HepG2 (cell line): ENCODE data around the gene PPM1F. TPM values are rescaled to one million over a fixed set of nuclear protein-coding genes. Genes with fewer than 3 reads are reported as not detected.
A peak's percentile ranks its signal among the peaks of the same experiment; 100 is the strongest.

Experiments used
- EHMT2 ChIP-seq: fragments of 200-600 bp; sonication (generic); IDR thresholded peaks from 2 replicates; pipeline ENCODE4 v1.7.0; 2017; ENCODE audit warnings: antibody characterized with exemption, low read depth, low read length, borderline replicate concordance
- FIP1L1 ChIP-seq: fragments of 200-400 bp; formaldehyde crosslinking; IDR thresholded peaks from 2 replicates; pipeline ENCODE4 v1.6.1; 2018; ENCODE audit warnings: low read depth, mild to moderate bottlenecking, low read length, moderate library complexity, borderline replicate concordance; ENCODE audit not compliant: insufficient read depth
- FOXJ3 ChIP-seq: sonication (generic); formaldehyde crosslinking; IDR thresholded peaks from 2 replicates; pipeline ENCODE4 v1.4.0; 2020; ENCODE audit warnings: missing genetic modification reagents, mild to moderate bottlenecking, borderline replicate concordance
- FOXP4 ChIP-seq: sonication (generic); formaldehyde crosslinking; IDR thresholded peaks from 2 replicates; pipeline ENCODE4 v1.4.0; 2020; ENCODE audit warnings: missing genetic modification reagents
- GATAD1 ChIP-seq: IDR thresholded peaks from 2 replicates; pipeline ENCODE4 v1.6.1; 2016; ENCODE audit warnings: missing genetic modification reagents, missing compliant biosample characterization
- GZF1 ChIP-seq: sonication (generic); formaldehyde crosslinking; IDR thresholded peaks from 2 replicates; pipeline ENCODE4 v1.5.1; 2020; ENCODE audit warnings: mild to moderate bottlenecking, missing genetic modification reagents
- JDP2 ChIP-seq: sonication (generic); formaldehyde crosslinking; IDR thresholded peaks from 2 replicates; pipeline ENCODE4 v1.8.1; 2022; ENCODE audit warnings: missing genetic modification reagents, borderline replicate concordance
- MYPOP ChIP-seq: sonication (generic); formaldehyde crosslinking; IDR thresholded peaks from 2 replicates; pipeline ENCODE4 v1.8.1; 2023; ENCODE audit warnings: mild to moderate bottlenecking, moderate library complexity, missing genetic modification reagents
- NCOA2 ChIP-seq: sonication (generic); formaldehyde crosslinking; IDR thresholded peaks from 2 replicates; pipeline ENCODE4 v1.8.0; 2022; ENCODE audit warnings: inconsistent platforms
- NFIB ChIP-seq: sonication (generic); formaldehyde crosslinking; IDR thresholded peaks from 2 replicates; pipeline ENCODE4 v1.9.0; 2021; ENCODE audit warnings: missing genetic modification reagents, mild to moderate bottlenecking, borderline replicate concordance
- PHF5A ChIP-seq: IDR thresholded peaks from one replicate; pipeline ENCODE4 v1.6.1; 2018; ENCODE audit warnings: low read depth, missing genetic modification reagents; ENCODE audit not compliant: unreplicated experiment
- POLR2AphosphoS2 ChIP-seq: IDR thresholded peaks from 2 replicates; pipeline ENCODE4 v1.6.1; 2011; ENCODE audit warnings: low read depth, low read length, improper control_type of control experiment
- RFXAP ChIP-seq: sonication (generic); formaldehyde crosslinking; IDR thresholded peaks from 2 replicates; pipeline ENCODE4 v1.4.0; 2020; ENCODE audit warnings: missing genetic modification reagents, borderline replicate concordance
- SP4 ChIP-seq: sonication (generic); formaldehyde crosslinking; IDR thresholded peaks from 2 replicates; pipeline ENCODE4 v1.8.1; 2023; ENCODE audit warnings: mild to moderate bottlenecking, missing genetic modification reagents
- SRSF4 ChIP-seq: fragments of 200-400 bp; formaldehyde crosslinking; IDR thresholded peaks from one replicate; pipeline ENCODE4 v1.6.1; 2018; ENCODE audit warnings: mild to moderate bottlenecking, low read depth, low read length, moderate library complexity; ENCODE audit not compliant: poor library complexity, severe bottlenecking
- THYN1 ChIP-seq: sonication (generic); formaldehyde crosslinking; IDR thresholded peaks from 2 replicates; pipeline ENCODE4 v1.8.1; 2023; ENCODE audit warnings: low read depth, mild to moderate bottlenecking, moderate library complexity, missing genetic modification reagents, borderline replicate concordance
- ZFP36 ChIP-seq: fragments of 150-350 bp; IDR thresholded peaks from 2 replicates; pipeline ENCODE4 v1.6.1; 2018; ENCODE audit warnings: borderline replicate concordance, low read length, low read depth; ENCODE audit not compliant: partially characterized antibody
- ZFP41 ChIP-seq: sonication (generic); formaldehyde crosslinking; IDR thresholded peaks from 2 replicates; pipeline ENCODE4 v1.4.0; 2020; ENCODE audit warnings: mild to moderate bottlenecking, missing genetic modification reagents, borderline replicate concordance
- ZKSCAN1 ChIP-seq: fragments of 150-350 bp; IDR thresholded peaks from 2 replicates; pipeline ENCODE4 v1.6.1; 2014; ENCODE audit warnings: low read length
- ZMYM3 ChIP-seq: sonication (generic); formaldehyde crosslinking; IDR thresholded peaks from 2 replicates; pipeline ENCODE4 v1.5.1; 2020; ENCODE audit warnings: mild to moderate bottlenecking, missing genetic modification reagents
- ZNF124 ChIP-seq: sonication (generic); formaldehyde crosslinking; IDR thresholded peaks from 2 replicates; pipeline ENCODE4 v1.4.0; 2020; ENCODE audit warnings: missing genetic modification reagents
- ZNF275 ChIP-seq: sonication (generic); formaldehyde crosslinking; IDR thresholded peaks from 2 replicates; pipeline ENCODE4 v1.8.0; 2022; ENCODE audit warnings: missing genetic modification reagents, mild to moderate bottlenecking, inconsistent platforms, borderline replicate concordance
- ZNF350 ChIP-seq: sonication (generic); formaldehyde crosslinking; IDR thresholded peaks from 2 replicates; pipeline ENCODE4 v1.4.0; 2020; ENCODE audit warnings: mild to moderate bottlenecking, low read depth, missing genetic modification reagents, borderline replicate concordance
- ZNF747 ChIP-seq: sonication (generic); formaldehyde crosslinking; IDR thresholded peaks from 2 replicates; pipeline ENCODE4 v1.8.1; 2023; ENCODE audit warnings: missing genetic modification reagents, mild to moderate bottlenecking, borderline replicate concordance
- ZNF788 ChIP-seq: sonication (generic); formaldehyde crosslinking; IDR thresholded peaks from 2 replicates; pipeline ENCODE4 v1.5.0; 2020; ENCODE audit warnings: mild to moderate bottlenecking, missing genetic modification reagents, borderline replicate concordance
- polyA plus RNA-seq, 8 experiments: library from polyadenylated mRNA; depleted of rRNA in 3 of 8; stranded (reverse) in 7 of 8; unstranded in 1 of 8; fragments of >200 nt; fragmentation: Illumina TruSeq in 4 of 8; extraction: Trizol in 4 of 8; gene quantifications; 2 replicates each; pipeline versions ENCODE4 v1.2.1 to v1.2.3, GENCODE V29; 2011 to 2016; ENCODE audit warnings: low read depth in 4 of 8, missing spikeins in 1 of 8, mixed read lengths in 1 of 8; ENCODE audit not compliant: insufficient read depth in 1 of 8
- total RNA-seq, 5 experiments: library from RNA; depleted of rRNA; stranded (reverse); fragments of >200 nt; fragmentation: Illumina TruSeq; extraction: Trizol; gene quantifications; 2 replicates each; pipeline ENCODE4 v1.2.3, GENCODE V29; 2016; ENCODE audit warnings: low read depth in 1 of 5
- TF ChIP-seq, protein P1 (sequence below): sonication (generic); formaldehyde crosslinking; IDR thresholded peaks from 2 replicates; pipeline ENCODE4 v1.8.1; 2023; ENCODE audit warnings: missing genetic modification reagents, mild to moderate bottlenecking, borderline replicate concordance

PPM1F gene
- total and polyA plus RNA-seq, 2 of the 13 experiments (the other 11 are each of a cell fraction or from before 2014, with no cell fraction given) = 11.0 to 19.6 TPM

GRCh38 chr22:21982338-21982965 lies 29.8 kb upstream of the PPM1F start, which contains the start of gene TOP3B (continued):
- TF ChIP-seq SP4 (CRISPR knock-in tag) (peak; percentile 69), THYN1 (no peak), ZNF124 (CRISPR knock-in tag) (peak; percentile 88; the same call in 1 of the 2 replicates), FOXJ3 (CRISPR knock-in tag) (peak; percentile 64; the same call in 1 of the 2 replicates), SRSF4 (no peak), ZNF747 (CRISPR knock-in tag) (peak; percentile 47; the same call in 1 of the 2 replicates), ZKSCAN1 (no peak), ZFP36 (no peak), FOXP4 (0 out of 2 replicates have a peak, but pooled peaks have one; percentile 12), ZFP41 (CRISPR knock-in tag) (no peak), JDP2 (no peak), PHF5A (peak; percentile 70), GZF1 (no peak), ZNF788 (CRISPR knock-in tag) (peak; percentile 97), ZMYM3 (CRISPR knock-in tag) (0 out of 2 replicates have a peak, but pooled peaks have one; percentile 21), POLR2AphosphoS2 (no peak), NFIB (CRISPR knock-in tag) (no peak), MYPOP (CRISPR knock-in tag) (no peak), ZNF350 (CRISPR knock-in tag) (peak; percentile 95), NCOA2 (CRISPR knock-in tag) (peak; percentile 70), EHMT2 (peak; percentile 46; the same call in 1 of the 2 replicates), ZNF275 (no peak; the same call in 1 of the 2 replicates), RFXAP (CRISPR knock-in tag) (peak; percentile 87; the same call in 1 of the 2 replicates), FIP1L1 (no peak), GATAD1 (CRISPR knock-in tag) (peak; percentile 99)
- TF ChIP-seq, protein P1, sequence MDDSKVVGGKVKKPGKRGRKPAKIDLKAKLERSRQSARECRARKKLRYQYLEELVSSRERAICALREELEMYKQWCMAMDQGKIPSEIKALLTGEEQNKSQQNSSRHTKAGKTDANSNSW (CRISPR knock-in tag) = no peak; the same call in 1 of the 2 replicates
